Measurements from ENCODE around the gene MTRR. TPM values are rescaled to one million over a fixed set of nuclear protein-coding genes. Genes with fewer than 3 reads are reported as not detected.

MTRR gene
- total RNA-seq, 1 experiment from 2014 or later: 61.2 TPM

GRCh38 chr5:7872517-7873130, 3.7 kb downstream of the MTRR start:
- Mint-ChIP-seq H3K36me3 (ENCODE audit: insufficient read depth, unreplicated experiment) (peaks cover 37% of the 10 kb centered on the region), H3K4me1 (ENCODE audit: low read depth, unreplicated experiment) (peaks cover 50% of the 10 kb centered on the region), H3K27me3 (ENCODE audit: unreplicated experiment) (no peaks in the 10 kb centered on the region), H3K27ac (ENCODE audit: unreplicated experiment) (no peak overlapping the region), H3K4me3 (ENCODE audit: low read depth, unreplicated experiment) (no peak overlapping the region), H3K9me3 (ENCODE audit: low read depth, unreplicated experiment) (no peaks in the 10 kb centered on the region)
- TF ChIP-seq, protein P1, sequence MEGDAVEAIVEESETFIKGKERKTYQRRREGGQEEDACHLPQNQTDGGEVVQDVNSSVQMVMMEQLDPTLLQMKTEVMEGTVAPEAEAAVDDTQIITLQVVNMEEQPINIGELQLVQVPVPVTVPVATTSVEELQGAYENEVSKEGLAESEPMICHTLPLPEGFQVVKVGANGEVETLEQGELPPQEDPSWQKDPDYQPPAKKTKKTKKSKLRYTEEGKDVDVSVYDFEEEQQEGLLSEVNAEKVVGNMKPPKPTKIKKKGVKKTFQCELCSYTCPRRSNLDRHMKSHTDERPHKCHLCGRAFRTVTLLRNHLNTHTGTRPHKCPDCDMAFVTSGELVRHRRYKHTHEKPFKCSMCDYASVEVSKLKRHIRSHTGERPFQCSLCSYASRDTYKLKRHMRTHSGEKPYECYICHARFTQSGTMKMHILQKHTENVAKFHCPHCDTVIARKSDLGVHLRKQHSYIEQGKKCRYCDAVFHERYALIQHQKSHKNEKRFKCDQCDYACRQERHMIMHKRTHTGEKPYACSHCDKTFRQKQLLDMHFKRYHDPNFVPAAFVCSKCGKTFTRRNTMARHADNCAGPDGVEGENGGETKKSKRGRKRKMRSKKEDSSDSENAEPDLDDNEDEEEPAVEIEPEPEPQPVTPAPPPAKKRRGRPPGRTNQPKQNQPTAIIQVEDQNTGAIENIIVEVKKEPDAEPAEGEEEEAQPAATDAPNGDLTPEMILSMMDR (IDR thresholded peaks at IDR 0.05; ENCODE audit: unreplicated experiment): no peak
- no TSS peak for BruUV-seq (replicated peaks)
- DNase-seq: no peak
- intact Hi-C loops (cut with micrococcal nuclease; ENCODE audit: unreplicated experiment): no loop called here
- CTCF ChIA-PET: no interaction called here

GRCh38 chr5:7873216-7873615, 4.3 kb downstream of the MTRR start:
- no peaks in the 10 kb centered on the region for H3K9me3 Mint-ChIP-seq (ENCODE audit: low read depth, unreplicated experiment)
- H3K4me1 Mint-ChIP-seq (ENCODE audit: low read depth, unreplicated experiment): peaks cover 56% of the 10 kb centered on the region
- H3K36me3 Mint-ChIP-seq (ENCODE audit: insufficient read depth, unreplicated experiment): peaks cover 37% of the 10 kb centered on the region
- no peak overlapping the region for H3K27ac Mint-ChIP-seq (ENCODE audit: unreplicated experiment)
- TF ChIP-seq, protein P1 (IDR thresholded peaks at IDR 0.05; ENCODE audit: unreplicated experiment): no peak
- no TSS peak for BruUV-seq (replicated peaks)
- H3K27me3 Mint-ChIP-seq (ENCODE audit: unreplicated experiment): no peaks in the 10 kb centered on the region
- CTCF ChIA-PET: interaction anchor here (1.1 kb wide), 1 partner anchor 10 kb away, joined by 5 read pairs; no protein-coding TSS in a partner anchor
- H3K4me3 Mint-ChIP-seq (ENCODE audit: low read depth, unreplicated experiment): no peak overlapping the region
- intact Hi-C loops (cut with micrococcal nuclease; ENCODE audit: unreplicated experiment): no loop called here
- DNase-seq: no peak

GRCh38 chr5:7874639-7875038, 5.7 kb downstream of the MTRR start:
- BruUV-seq (replicated peaks): no TSS peak
- Mint-ChIP-seq H3K4me1 (ENCODE audit: low read depth, unreplicated experiment) (peaks cover 69% of the 10 kb centered on the region), H3K9me3 (ENCODE audit: low read depth, unreplicated experiment) (no peaks in the 10 kb centered on the region), H3K27me3 (ENCODE audit: unreplicated experiment) (no peaks in the 10 kb centered on the region), H3K4me3 (ENCODE audit: low read depth, unreplicated experiment) (no peak overlapping the region), H3K27ac (ENCODE audit: unreplicated experiment) (no peak overlapping the region), H3K36me3 (ENCODE audit: insufficient read depth, unreplicated experiment) (peaks cover 30% of the 10 kb centered on the region)
- TF ChIP-seq, protein P1 (IDR thresholded peaks at IDR 0.05; ENCODE audit: unreplicated experiment): no peak
- CTCF ChIA-PET: interaction anchor here (1.1 kb wide), 1 partner anchor 8 kb away, joined by 5 read pairs; no protein-coding TSS in a partner anchor
- intact Hi-C loops (cut with micrococcal nuclease; ENCODE audit: unreplicated experiment): no loop called here
- DNase-seq: no peak

DNA sequence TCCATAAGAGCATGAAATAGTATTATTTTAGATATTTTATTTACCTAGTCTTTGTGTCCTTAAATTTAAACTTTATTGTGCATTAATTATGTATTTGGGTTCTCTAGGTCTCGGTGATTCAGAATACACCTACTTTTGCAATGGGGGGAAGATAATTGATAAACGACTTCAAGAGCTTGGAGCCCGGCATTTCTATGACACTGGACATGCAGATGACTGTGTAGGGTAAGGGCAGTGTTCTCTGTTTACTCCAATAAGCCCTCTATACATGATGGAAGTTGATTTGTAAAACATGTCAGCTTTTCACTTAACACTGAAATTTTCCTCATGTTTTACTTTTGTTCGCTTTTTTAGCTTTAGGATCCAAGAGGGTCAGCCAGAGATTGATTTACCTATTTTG, 6.2 kb downstream of the MTRR start:
- no peak overlapping the region for H3K4me3 Mint-ChIP-seq (ENCODE audit: low read depth, unreplicated experiment)
- H3K27me3 Mint-ChIP-seq (ENCODE audit: unreplicated experiment): no peaks in the 10 kb centered on the region
- peaks cover 69% of the 10 kb centered on the region for H3K4me1 Mint-ChIP-seq (ENCODE audit: low read depth, unreplicated experiment)
- H3K9me3 Mint-ChIP-seq (ENCODE audit: low read depth, unreplicated experiment): no peaks in the 10 kb centered on the region
- no peak for DNase-seq
- intact Hi-C loops (cut with micrococcal nuclease; ENCODE audit: unreplicated experiment): no loop called here
- TF ChIP-seq, protein P1 (IDR thresholded peaks at IDR 0.05; ENCODE audit: unreplicated experiment): no peak
- no TSS peak for BruUV-seq (replicated peaks)
- CTCF ChIA-PET: no interaction called here
- H3K36me3 Mint-ChIP-seq (ENCODE audit: insufficient read depth, unreplicated experiment): peaks cover 26% of the 10 kb centered on the region
- no peak overlapping the region for H3K27ac Mint-ChIP-seq (ENCODE audit: unreplicated experiment)
